ENCODE data around the gene HES1. TPM values are rescaled to one million over a fixed set of nuclear protein-coding genes. Genes with fewer than 3 reads are reported as not detected.

HES1 gene
- total RNA-seq, 2 experiments from 2014 or later: not detected

DNA sequence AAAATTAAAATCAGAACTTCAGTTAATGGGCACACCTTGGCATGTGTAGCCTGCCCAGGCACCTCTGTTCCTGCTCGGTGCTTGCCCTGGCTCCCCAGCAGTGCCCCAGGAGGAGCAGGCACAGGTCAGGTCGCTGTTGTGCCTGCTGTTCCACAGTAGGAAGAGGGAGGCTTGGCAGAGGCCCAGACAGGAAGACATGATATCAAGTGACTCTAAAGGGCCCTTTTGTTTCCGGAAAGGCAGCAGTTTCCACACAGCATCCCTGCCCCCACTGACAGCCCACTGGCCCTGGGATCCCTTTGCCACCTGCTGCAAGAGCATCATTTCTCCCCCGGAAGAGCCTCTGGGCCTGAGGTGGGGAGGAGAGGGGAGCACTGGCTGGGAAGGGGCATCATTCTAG is 40.5 kb upstream of the HES1 start:
- Mint-ChIP-seq H3K9me3 (ENCODE audit: insufficient read depth) (no peaks in the 10 kb centered on the region), H3K36me3 (ENCODE audit: low read depth) (no peaks in the 10 kb centered on the region), H3K27me3 (ENCODE audit: low read depth) (peaks cover 7% of the 10 kb centered on the region), H3K4me1 (ENCODE audit: low read depth) (peaks cover 18% of the 10 kb centered on the region), H3K27ac (peak overlapping the region; percentile 47), H3K4me3 (no peak overlapping the region)
- ATAC-seq: no peak
- ChIA-PET CTCF (no interaction called here), POLR2A (no interaction called here)
- peak; percentile 24 for DNase-seq

GRCh38 chr3:194095902-194096301 is 40.0 kb upstream of the HES1 start:
- Mint-ChIP-seq H3K9me3 (ENCODE audit: insufficient read depth) (no peaks in the 10 kb centered on the region), H3K36me3 (ENCODE audit: low read depth) (no peaks in the 10 kb centered on the region), H3K27me3 (ENCODE audit: low read depth) (peaks cover 11% of the 10 kb centered on the region), H3K4me3 (no peak overlapping the region), H3K4me1 (ENCODE audit: low read depth) (peaks cover 18% of the 10 kb centered on the region), H3K27ac (peak overlapping the region; percentile 37)
- DNase-seq (no peak), ATAC-seq (no peak)
- POLR2A ChIA-PET: no interaction called here
- CTCF ChIA-PET: no interaction called here

- ChIA-PET CTCF (no interaction called here), POLR2A (no interaction called here)
- Mint-ChIP-seq H3K27me3 (ENCODE audit: low read depth) (peaks cover 8% of the 10 kb centered on the region), H3K4me3 (no peak overlapping the region), H3K9me3 (ENCODE audit: insufficient read depth) (no peaks in the 10 kb centered on the region), H3K4me1 (ENCODE audit: low read depth) (peaks cover 18% of the 10 kb centered on the region), H3K27ac (no peak overlapping the region), H3K36me3 (ENCODE audit: low read depth) (no peaks in the 10 kb centered on the region)
- ATAC-seq: no peak
- DNase-seq: no peak
Observed at GRCh38 chr3:194097141-194097882, 38.6 kb upstream of the HES1 start.

GRCh38 chr3:194098081-194098842 is 37.7 kb upstream of the HES1 start:
- ATAC-seq: no peak
- H3K27me3 Mint-ChIP-seq (ENCODE audit: low read depth): peaks cover 14% of the 10 kb centered on the region
- POLR2A ChIA-PET: no interaction called here

DNA sequence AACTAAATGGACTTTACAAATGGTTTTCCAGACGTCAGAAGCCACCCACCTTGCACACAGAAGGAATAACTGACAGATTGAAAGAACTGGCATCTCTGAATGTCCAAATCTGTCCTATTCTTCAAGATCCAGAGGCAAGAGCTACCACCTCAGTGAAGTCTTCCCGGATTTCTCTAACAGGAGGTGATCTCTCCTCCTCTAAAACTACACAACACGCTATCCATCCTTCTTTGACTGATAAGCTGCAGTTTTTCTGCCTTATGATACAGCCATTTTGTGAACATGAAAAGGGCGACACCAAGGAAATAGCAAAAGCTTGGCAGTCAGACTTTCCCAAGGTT is 37.1 kb upstream of the HES1 start:
- Mint-ChIP-seq H3K9me3 (ENCODE audit: insufficient read depth) (no peaks in the 10 kb centered on the region), H3K36me3 (ENCODE audit: low read depth) (no peaks in the 10 kb centered on the region), H3K4me1 (ENCODE audit: low read depth) (peaks cover 22% of the 10 kb centered on the region), H3K4me3 (no peak overlapping the region), H3K27me3 (ENCODE audit: low read depth) (peaks cover 17% of the 10 kb centered on the region), H3K27ac (no peak overlapping the region)
- POLR2A ChIA-PET: no interaction called here
- DNase-seq: no peak
- ATAC-seq: no peak
- CTCF ChIA-PET: no interaction called here

More at GRCh38 chr3:194098081-194098842, 37.7 kb upstream of the HES1 start:
- Mint-ChIP-seq H3K4me1 (ENCODE audit: low read depth) (peaks cover 19% of the 10 kb centered on the region), H3K27ac (no peak overlapping the region), H3K36me3 (ENCODE audit: low read depth) (no peaks in the 10 kb centered on the region), H3K4me3 (no peak overlapping the region), H3K9me3 (ENCODE audit: insufficient read depth) (no peaks in the 10 kb centered on the region)
- CTCF ChIA-PET: no interaction called here
- DNase-seq: no peak

DNA sequence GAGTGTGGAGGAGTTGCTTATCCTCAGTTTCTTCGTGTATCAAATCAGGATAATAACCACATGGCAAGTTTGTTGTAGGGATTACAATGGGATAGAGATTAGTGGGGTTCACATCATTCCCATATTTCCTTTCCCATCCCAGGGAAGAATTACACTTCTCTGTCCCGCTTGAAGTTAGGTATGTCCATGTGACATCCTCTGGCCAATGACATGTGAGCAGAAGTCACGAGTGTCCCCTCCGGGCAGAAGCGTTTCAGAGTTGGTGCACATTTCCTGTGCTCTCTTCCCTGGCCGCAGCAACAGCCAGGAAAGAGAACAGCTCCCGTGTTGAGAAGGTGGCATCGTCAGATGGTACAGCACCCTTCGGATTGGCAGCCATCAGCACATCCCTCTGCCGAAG is 36.7 kb upstream of the HES1 start:
- no peak for DNase-seq
- H3K27me3 Mint-ChIP-seq (ENCODE audit: low read depth): peaks cover 18% of the 10 kb centered on the region
- no peaks in the 10 kb centered on the region for H3K9me3 Mint-ChIP-seq (ENCODE audit: insufficient read depth)
- POLR2A ChIA-PET: no interaction called here
- H3K4me1 Mint-ChIP-seq (ENCODE audit: low read depth): peaks cover 22% of the 10 kb centered on the region
- no peak for ATAC-seq
- no peak overlapping the region for H3K4me3 Mint-ChIP-seq
- CTCF ChIA-PET: no interaction called here
- no peak overlapping the region for H3K27ac Mint-ChIP-seq
- no peaks in the 10 kb centered on the region for H3K36me3 Mint-ChIP-seq (ENCODE audit: low read depth)

- no peak overlapping the region for H3K4me3 Mint-ChIP-seq
- no peaks in the 10 kb centered on the region for H3K36me3 Mint-ChIP-seq (ENCODE audit: low read depth)
- CTCF ChIA-PET: interaction anchor here (1.1 kb wide), 1 partner anchor 16 kb away, joined by 3 read pairs; no protein-coding TSS in a partner anchor
- H3K4me1 Mint-ChIP-seq (ENCODE audit: low read depth): peaks cover 12% of the 10 kb centered on the region
- POLR2A ChIA-PET: no interaction called here
- peaks cover 31% of the 10 kb centered on the region for H3K27me3 Mint-ChIP-seq (ENCODE audit: low read depth)
- no peak overlapping the region for H3K27ac Mint-ChIP-seq
- no peaks in the 10 kb centered on the region for H3K9me3 Mint-ChIP-seq (ENCODE audit: insufficient read depth)
- DNase-seq (no peak), ATAC-seq (no peak)
Observed at GRCh38 chr3:194100856-194101390, 35.0 kb upstream of the HES1 start.

GRCh38 chr3:194101592-194102432 is 34.1 kb upstream of the HES1 start:
- Mint-ChIP-seq H3K9me3 (ENCODE audit: insufficient read depth) (no peaks in the 10 kb centered on the region), H3K4me1 (ENCODE audit: low read depth) (peaks cover 12% of the 10 kb centered on the region), H3K27ac (no peak overlapping the region), H3K4me3 (no peak overlapping the region), H3K36me3 (ENCODE audit: low read depth) (no peaks in the 10 kb centered on the region), H3K27me3 (ENCODE audit: low read depth) (peaks cover 35% of the 10 kb centered on the region)
- POLR2A ChIA-PET: no interaction called here
- ATAC-seq: no peak
- CTCF ChIA-PET: interaction anchor here (1.1 kb wide), 1 partner anchor 17 kb away, joined by 3 read pairs; no protein-coding TSS in a partner anchor
- DNase-seq: no peak

DNA sequence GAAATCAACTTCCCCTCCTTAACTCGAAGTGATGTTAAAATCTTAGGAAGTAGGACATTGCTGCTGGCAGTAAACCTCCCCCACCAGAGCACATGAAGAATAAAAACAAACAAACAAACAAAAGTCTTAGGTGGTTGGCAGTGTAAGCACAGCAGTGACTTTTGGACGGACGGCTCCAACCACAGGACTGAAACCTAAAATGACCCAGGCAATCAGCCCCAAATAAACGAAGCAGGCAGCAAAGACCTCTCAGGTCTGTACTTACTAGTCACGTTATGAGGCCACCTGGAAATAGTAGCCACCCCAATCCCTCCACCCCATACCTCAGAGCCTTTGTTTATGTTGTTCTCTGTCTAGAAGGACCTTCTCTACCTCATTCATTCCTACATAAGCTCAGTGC is 33.5 kb upstream of the HES1 start:
- H3K27me3 Mint-ChIP-seq (ENCODE audit: low read depth): peaks cover 35% of the 10 kb centered on the region
- ATAC-seq (no peak), DNase-seq (no peak)
- no peaks in the 10 kb centered on the region for H3K9me3 Mint-ChIP-seq (ENCODE audit: insufficient read depth)
- H3K4me1 Mint-ChIP-seq (ENCODE audit: low read depth): peaks cover 12% of the 10 kb centered on the region
- H3K27ac Mint-ChIP-seq: no peak overlapping the region
- ChIA-PET POLR2A (no interaction called here), CTCF (no interaction called here)
- no peak overlapping the region for H3K4me3 Mint-ChIP-seq
- H3K36me3 Mint-ChIP-seq (ENCODE audit: low read depth): no peaks in the 10 kb centered on the region

DNA sequence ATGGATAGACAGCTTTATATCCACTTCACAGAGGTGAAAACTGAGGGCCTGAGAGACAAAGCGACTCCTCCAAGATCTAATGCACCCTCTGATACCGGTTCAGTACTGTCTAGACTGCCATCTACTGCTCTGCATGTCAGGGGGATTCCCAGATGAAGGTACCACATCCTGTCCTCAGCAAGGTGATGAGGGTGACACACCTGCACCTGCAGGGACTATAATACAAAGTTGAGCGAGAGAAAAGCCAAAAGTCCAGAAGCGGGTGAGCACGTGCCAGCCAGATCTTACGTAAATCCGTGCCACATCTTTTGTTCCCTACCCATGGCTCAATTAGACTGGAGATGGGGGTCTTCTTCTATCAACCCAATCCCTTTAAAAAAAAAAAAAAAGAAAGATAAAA is 32.4 kb upstream of the HES1 start:
- Mint-ChIP-seq H3K4me3 (no peak overlapping the region), H3K36me3 (ENCODE audit: low read depth) (no peaks in the 10 kb centered on the region), H3K27me3 (ENCODE audit: low read depth) (peaks cover 39% of the 10 kb centered on the region), H3K9me3 (ENCODE audit: insufficient read depth) (no peaks in the 10 kb centered on the region), H3K27ac (no peak overlapping the region), H3K4me1 (ENCODE audit: low read depth) (peaks cover 8% of the 10 kb centered on the region)
- DNase-seq (no peak), ATAC-seq (peak; percentile 60)
- ChIA-PET POLR2A (no interaction called here), CTCF (no interaction called here)

DNA sequence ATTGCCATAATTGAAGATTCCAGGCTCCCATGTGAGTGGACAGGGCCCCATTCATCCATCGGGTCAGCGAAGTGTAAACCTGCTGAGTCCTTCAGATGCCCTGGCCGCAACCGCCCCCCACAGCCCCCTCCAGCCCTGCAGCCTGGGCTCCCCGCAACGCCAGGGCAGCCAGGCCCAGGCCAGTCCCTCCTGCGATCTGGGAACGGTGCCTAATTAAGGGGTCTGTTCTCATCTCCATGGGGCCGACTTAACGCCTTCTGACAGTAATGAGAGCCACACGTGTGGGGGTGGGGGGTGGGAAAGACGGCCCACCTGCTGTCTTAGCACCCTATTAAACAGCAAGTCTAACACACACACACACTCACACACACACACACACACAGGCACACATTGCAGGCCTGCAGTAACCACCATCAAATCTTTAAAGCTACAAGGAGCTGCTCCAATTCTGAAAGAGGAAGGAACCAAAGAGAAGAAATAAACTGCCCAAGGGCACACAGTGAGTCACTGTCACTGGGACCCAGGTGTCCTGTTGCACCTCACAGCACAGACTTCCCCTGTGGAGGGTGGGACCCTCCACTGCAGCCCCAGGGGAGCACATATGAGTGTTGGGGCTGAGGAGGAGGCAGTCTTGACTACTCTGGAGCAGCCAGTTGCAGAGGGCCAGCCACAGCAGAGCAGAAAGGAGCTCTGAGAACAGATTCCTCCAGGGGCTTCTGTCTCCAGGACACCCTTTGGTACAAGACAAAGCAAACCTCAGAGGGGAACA is 31.8 kb upstream of the HES1 start:
- POLR2A ChIA-PET: no interaction called here
- DNase-seq (no peak), ATAC-seq (no peak)
- peaks cover 4% of the 10 kb centered on the region for H3K4me1 Mint-ChIP-seq (ENCODE audit: low read depth)
- H3K4me3 Mint-ChIP-seq: no peak overlapping the region
- H3K9me3 Mint-ChIP-seq (ENCODE audit: insufficient read depth): no peaks in the 10 kb centered on the region
- no peaks in the 10 kb centered on the region for H3K36me3 Mint-ChIP-seq (ENCODE audit: low read depth)
- CTCF ChIA-PET: interaction anchor here (1.5 kb wide), 1 partner anchor 212 kb away, joined by 4 read pairs; no protein-coding TSS in a partner anchor
- H3K27ac Mint-ChIP-seq: no peak overlapping the region
- H3K27me3 Mint-ChIP-seq (ENCODE audit: low read depth): peaks cover 41% of the 10 kb centered on the region
